Left hindlimb (tissue), 1 donor: ENCODE measurements around the gene GNAO1.
"Not testable (repeated sequence)": the region's sequence is repeated elsewhere in the genome, so short reads cannot be mapped to it uniquely, and the experiment has no call there.

Experiments used
- DNase-seq: peaks from one replicate; pipeline ENCODE4 v3.0.0-alpha.2; 2018

Gene GNAO1

DNA sequence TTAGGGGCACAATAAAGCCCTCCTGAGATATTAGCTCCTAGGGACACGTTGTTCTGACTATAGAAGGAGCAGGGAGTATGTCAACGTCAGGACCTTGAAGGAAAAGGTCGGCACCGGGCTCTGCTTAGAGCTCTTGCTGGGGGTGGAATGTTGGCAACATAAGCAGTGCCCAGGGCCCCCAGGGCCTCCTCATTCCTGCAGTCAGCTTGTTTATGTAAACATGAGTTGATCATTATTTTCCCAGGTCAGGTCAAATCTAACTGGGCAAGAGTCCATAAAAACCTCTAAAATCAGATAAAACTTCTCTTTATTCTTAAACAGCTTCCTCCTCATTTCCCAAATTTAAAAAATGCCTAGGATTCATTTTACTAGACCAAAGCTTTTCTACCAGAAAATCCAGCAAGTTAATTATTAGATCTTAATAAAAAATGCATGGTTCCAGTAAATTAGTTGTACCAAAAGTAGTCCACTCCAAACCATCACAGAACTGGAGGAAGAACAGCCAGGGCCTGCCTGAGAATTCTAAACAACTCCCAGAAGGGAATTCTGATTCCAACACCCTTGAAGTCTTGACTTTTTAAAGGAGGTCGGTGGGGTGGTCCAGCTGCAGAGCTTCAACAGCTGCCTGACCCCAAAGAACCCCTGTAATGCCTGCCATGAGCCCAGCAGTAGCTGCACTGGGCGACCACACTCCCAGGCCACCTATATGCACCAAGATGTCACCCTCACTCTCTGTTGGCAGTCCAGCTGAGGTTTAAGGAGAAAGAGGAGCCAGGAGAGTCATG, 179.8 kb downstream of the GNAO1 start:
- DNase-seq = no peak

DNA sequence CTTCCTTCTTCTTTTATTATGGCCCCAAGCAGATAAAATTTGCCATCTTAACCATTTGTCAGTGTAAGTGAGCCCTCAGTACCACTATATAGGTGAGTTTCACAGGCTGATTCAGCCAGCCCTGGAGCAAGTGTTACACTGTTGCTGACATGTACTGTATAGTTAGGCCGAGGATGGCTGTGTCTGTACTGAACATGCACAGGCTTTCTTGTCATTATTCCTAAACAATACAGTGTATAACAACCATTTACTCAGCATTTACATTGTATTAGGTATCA, 180.3 kb downstream of the GNAO1 start:
- no peak for DNase-seq

DNA sequence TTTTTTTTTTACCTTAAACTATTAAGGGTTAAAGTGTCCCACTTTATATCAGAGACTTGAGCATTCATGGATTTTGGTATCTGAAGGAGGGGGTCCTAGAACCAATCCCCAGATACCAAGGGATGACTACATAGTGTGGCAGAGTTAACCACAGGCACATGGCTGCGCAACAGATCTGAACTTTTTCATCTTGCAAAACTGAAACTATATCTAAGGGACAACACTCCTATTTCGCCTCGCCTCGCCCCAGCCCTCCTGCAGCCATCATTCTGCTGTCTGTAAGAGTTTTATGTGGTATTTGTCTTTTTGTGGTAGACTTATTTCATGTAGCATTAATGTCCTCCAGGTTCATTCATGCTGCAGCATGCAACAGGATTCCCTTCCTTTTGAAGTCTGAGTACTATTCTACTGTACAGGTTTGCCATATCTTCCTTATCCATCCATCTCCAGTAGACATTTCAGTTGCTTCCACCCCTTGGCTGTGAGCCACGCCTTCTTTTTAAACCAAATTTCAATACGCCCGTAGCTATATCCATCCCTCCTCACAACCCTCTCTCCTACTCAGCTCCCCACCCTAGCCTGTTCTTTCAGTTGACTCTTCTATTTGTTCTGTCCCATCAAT, 180.8 kb downstream of the GNAO1 start:
- DNase-seq = no peak

DNA sequence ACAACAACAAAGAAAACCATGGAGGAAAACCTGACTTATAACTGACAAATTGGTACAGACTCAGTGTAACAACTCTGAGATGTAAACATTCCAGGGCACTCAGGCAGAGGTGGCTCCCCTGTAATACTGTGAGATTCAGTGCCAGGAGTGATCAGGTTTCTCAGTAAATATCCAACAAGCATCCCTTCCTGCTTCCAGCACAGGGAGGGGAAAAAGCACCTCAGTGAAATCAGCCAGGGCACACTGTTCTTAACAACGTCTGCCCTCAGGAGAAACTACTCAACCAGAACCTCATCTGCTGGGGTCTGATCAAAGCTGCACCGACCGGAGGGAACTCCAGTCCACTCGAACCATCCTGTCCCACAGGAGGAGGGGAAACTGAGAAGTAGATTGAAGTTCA, 181.7 kb downstream of the GNAO1 start:
- DNase-seq = no peak

DNA sequence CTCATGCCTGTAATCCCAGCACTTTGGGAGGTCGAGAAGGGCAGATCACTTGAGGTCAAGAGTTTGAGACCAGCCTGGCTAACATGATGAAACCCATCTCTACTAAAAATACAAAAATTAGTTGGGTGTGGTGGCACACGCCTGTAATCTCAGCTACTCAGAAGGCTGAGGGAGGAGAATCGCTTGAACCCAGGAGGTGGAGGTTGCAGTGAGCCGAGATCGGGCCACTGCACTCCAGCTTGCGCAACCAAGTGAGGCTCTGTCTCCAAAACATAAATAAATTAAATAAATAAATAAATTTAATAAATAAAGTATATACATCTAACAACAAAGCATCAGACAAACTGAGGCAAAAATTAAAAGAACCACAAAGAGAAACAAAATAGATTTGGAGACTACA, 184.5 kb downstream of the GNAO1 start:
- not testable (repeated sequence) for DNase-seq

DNA sequence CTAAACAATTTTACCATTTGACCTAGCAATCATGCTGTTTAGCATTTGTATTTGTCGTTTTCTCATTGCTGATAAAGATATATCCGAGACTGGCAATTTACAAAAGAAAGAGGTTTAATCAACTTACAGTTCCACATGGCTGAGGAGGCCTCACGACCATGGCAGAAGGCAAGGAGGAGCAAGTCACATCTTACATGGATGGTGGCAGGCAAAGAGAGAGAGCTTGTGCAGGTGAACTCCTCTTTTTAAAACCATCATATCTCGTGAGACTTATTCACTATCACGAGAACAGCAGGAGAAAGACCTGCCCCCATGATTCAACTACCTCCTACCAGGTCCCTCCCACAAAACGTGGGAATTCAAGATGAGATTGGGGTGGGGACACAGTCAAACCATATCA, 187.8 kb downstream of the GNAO1 start:
- not testable (repeated sequence) for DNase-seq

DNA sequence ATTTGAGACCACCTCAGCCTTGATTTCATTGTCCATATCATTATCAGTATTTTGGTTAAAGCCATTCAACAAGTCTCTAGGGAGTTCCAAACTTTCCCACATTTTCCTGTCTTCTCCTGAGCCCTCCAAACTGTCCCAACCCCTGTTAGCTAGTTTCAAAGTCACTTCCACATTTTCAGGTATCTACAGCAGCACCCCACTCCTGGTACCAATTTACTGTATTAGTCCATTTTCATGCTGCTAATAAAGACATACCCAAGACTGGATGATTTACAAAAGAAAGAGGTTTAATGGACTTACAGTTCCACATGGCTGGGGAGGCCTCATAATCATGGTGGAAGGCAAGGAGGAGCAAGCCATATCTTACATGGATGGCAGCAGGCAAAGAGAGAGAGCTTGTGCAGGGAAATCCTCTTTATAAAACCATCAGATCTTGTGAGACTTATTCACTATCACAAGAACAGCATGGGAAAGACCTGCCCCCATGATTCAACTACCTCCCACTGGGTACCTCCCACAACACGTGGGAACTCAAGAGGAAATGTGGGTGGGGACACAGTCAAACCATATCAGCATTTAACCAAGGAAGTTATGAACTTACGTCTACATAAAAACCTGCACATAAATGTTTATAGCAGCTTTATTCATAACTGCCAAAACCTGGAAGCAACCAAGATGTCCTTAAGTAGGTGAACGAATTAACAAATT, 189.6 kb downstream of the GNAO1 start:
- not testable (repeated sequence) for DNase-seq

DNA sequence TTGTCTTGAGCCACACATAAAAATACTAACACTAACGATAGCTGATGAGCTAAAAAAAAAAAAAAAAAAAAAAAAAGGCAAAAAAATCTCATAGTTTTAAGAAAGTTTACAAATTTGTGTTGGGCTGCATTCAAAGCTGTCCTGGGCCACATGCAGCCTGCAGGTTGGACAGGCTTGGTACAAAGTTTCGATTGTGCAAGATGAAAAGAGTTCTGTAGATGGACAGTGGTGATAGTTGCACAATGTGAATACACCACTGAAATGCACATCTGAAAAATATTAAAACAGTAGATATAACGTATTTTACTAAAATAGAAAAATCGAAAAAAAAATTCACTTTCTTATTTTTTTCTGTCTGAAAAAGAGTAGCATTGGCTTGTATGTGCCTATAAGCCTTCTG, 191.2 kb downstream of the GNAO1 start:
- no peak for DNase-seq

DNA sequence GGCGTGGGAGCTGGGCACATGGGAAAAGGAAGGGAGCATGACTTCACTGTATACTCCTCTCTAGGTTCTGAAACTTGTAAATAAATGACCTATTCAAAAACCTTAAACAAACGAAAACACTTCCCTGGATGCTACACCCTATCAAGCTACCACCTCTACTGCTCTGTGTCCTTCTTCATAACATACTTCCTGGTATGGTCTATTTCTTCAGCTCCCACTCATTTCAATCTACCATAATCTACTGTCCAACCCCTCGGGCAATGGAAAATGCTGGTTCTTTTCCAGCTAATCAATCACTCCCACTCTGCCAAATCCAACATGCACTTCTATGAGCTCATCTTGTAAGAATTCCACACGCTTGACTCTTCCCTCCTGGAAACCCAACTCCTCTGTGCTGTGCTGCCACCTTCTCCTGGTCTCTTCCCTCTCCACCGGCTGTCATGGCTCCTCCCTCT, 191.6 kb downstream of the GNAO1 start:
- no peak for DNase-seq

DNA sequence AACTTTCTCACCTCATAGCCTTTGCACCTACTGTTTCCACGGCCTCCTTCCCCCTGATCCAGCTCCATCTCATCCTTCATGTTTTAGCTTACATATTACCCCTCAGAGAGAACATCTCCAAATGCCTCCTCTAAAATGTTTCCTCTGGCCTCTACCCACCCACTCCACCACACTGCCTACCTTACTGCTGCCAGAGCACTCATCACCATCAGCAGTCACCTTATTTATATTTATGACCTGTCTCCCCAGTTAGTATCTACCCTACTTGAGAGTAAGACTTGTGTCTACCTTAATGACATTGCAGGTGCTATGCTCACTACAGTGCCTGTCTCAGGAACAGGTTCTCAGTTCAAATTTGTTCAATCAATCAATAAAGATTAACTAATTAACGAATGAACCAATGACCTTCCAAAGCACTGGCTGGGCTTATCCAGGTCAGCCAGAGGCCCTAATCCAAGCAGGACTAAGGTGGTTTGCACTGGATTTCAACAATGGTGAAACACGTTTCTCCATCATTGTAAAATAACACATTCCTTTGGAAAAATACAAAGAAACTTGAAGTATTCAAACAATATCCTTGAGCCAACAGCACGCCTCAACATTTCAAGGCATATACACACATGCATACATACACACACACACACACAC, 192.9 kb downstream of the GNAO1 start:
- DNase-seq = no peak

DNA sequence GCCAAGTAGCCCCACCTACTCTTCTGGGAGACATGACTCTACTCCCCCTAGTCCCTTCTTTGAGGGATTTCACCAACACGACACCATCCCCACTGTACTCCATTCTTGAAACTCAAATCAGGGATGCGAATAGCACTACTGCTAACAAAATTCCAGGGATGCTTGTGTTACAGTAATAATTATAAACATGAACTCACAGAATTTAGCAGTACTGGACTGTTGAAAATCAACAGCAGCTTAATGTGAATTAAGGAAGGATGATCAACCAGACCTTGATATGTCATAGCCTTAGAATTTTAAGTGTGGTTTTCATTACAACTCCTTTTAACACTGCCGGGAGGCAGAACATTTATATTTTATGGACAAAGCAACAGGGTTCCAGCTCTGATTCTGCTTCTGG, 196.1 kb downstream of the GNAO1 start:
- DNase-seq = no peak

DNA sequence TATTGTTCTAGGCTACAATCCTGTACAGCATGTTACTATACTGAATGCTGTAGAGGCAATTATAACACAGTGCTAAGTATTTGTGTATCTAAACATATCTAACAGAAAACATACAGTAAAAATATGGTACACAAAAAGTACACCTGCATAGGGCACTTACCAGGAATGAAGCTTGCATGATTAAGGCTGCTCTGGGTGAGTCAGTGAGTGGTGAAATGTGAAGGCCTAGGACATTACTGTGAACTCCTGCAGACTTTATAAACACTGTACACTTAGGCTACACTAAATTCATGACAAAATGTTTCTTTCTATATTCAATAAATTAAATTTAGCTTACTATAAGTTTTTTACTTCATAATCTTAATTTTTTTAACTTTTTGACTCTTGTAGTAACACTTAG, 196.9 kb downstream of the GNAO1 start:
- no peak for DNase-seq

DNA sequence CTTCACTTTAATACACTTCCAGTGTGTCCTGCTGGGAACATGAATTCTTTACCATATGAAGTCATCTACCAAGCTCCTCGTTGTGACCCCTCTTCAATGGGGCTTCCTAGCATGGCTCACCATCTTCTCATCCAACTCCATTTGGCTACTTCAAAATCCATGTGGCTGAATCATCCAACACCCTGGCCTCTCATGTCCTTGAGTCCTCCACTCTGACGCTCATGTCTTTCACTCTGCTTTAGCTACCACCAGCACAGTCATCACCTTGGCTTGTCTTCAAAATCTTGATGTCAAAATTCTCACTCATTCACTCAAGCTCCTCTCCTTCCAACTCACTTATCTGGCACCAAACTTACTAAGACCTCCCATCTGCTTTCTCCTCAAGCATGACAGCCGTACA, 198.3 kb downstream of the GNAO1 start:
- no peak for DNase-seq

DNA sequence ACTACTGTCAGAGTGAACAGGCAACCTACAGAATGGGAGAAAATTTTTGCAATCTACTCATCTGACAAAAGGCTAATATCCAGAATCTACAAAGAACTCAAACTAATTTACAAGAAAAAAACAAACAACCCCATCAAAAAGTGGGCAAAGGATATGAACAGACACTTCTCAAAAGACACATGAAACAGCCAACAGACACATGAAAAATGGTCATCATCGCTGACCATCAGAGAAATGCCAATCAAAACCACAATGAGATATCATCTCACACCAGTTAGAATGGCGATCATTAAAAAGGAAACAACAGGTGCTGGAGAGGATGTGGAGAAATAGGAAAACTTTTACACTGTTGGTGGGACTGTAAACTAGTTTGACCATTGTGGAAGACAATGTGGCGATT, 205.4 kb downstream of the GNAO1 start:
- DNase-seq = not testable (repeated sequence)

DNA sequence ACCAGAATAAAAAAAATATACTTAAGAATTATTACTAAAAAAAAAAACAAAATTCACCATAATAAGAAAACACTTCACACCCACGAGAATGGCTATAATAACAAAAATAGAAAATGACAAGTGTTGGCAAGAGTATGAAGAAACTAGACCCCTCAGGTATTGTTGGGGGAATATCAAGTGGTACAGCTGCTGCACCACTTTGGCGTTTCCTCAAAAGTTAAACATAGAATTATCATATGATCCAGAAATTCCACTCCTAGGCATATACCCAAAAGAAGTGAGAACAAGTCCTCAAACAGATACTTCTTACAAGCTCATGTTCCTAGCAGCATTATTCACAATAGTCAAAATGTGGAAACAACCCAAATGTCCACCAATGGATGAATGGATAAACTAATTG, 207.8 kb downstream of the GNAO1 start:
- DNase-seq = no peak

DNA sequence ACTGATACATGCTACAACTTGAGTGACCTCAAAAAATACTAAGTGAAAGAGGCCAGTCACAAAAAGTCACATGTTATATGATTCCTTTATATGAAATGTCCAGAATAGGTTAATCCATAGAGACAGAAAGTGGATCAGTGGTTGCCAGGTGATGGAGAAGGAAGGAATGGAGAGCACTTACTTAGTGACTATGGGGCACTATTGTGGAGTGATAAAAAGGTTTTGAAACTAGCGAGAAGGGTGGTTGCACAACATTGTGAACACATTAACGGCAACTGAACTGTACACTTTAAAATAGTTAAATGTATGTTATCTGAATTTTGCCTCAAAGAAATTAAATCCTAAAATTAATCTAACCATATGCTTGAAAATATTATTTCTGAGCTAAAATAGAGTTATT, 208.2 kb downstream of the GNAO1 start:
- no peak for DNase-seq

DNA sequence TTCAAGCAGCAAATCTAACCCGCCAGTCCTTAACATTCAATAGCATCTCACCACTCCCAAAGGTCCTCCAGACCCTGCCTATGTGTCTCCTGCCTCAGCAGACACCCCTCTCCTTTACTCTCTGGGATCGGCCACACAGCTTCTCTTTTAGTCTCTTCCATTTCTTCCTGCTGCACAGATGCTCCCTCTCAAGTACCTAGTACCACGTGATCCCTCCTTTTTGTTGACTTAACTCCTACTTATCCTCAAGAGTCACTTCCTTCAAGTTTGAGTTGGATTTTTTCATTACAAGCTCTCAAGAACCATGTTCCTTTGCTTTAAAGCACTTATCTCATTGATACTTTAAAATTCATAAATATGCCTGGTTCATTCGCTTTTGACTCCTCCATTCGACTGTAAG, 209.2 kb downstream of the GNAO1 start:
- DNase-seq = no peak

DNA sequence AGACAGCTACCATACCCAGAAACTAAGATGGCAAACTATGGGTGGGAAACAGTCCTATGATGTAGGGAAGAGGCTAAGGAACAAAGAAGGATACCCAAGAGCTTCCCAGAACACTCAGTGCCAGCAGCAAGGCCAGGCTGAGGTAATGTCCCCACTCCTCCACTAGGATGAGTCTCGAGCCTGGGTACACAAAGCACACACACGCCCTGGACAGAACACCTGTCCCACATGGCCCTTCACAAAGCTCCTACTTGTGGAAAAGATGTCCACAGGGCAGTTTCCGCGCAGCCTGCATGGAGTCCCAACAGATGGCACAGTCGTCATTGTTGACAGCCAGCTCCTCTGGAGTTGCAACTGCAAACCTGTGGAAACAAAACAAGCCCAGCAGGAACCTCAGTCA, 210.2 kb downstream of the GNAO1 start:
- no peak for DNase-seq

DNA sequence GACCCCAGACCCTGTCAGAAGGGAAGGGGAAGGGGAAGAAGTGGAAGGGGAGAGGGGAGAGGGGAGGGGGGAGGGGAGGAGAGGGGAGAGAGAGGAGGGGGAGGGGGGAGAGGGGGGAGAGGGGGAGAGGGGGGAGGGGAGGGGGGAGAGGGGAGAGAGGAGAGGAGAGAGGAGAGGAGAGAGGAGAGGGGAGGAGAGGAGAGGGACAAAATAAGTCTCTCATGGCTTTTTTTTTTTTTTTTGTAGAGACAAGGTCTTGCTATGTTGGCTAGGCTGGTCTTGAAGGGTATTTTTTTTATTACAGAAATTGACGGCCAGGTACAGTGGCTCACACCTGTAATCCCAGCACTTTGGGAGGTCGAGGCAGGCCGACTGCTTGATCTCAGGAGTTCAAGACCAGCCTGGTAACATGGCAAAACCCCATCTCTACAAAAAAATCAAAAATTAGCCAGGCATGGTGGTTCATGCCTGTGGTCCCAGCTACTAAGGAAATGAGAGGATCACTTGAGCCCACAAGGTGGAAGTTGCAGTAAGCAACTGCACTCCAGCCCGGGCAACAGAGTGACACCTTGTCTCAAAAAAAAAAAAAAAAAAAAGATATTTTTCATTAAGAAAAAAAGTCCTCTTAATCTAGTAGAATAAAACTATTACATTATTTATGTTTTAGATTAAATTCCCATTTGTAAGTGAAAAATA, 214.8 kb downstream of the GNAO1 start:
- no peak for DNase-seq
